ENCODE measurements around the gene CSTF2.

CSTF2 gene

GRCh38 chrX:100870527-100870926 lies 50.3 kb downstream of the CSTF2 start:
- DNase-seq: no peak

GRCh38 chrX:100871594-100872560 lies 51.7 kb downstream of the CSTF2 start:
- DNase-seq: no peak

- no peak for DNase-seq
These were observed 54.1 kb downstream of the CSTF2 start, which contains the start of gene NOX1 for GRCh38 chrX:100874325-100874724. NOX1 (minus strand) TSS chrX:100874359; CDS start chrX:100874139, 220 bp downstream.

- no peak for DNase-seq
These were observed 60.2 kb downstream of the CSTF2 start for GRCh38 chrX:100880368-100880767.

- no peak for DNase-seq
These were observed 63.5 kb downstream of the CSTF2 start for GRCh38 chrX:100883654-100884053.
